Skin epidermis (tissue), 12 donors: ENCODE data around the gene PI4KB.
"Not testable (repeated sequence)": the region's sequence is repeated elsewhere in the genome, so short reads cannot be mapped to it uniquely, and the experiment has no call there.

ENCODE experiments used
- H3K27ac ChIP-seq, 21 experiments: fragments of 200-600 bp; sonication (generic) in 11 of 21; one replicate each; pipeline ENCODE4 v1.5.0; 2020; ENCODE audit warnings: mild to moderate bottlenecking in 3 of 21, inconsistent platforms in 2 of 21, moderate library complexity in 2 of 21
- H3K4me3 ChIP-seq, 7 experiments: fragments of 200-600 bp; sonication (generic) in 2 of 7; one replicate each; pipeline ENCODE4 v1.5.0; 2020; ENCODE audit warnings: inconsistent platforms in 2 of 7, mild to moderate bottlenecking in 2 of 7, moderate library complexity in 1 of 7

Gene PI4KB

GRCh38 chr1:151286619-151287340, 40.4 kb downstream of the PI4KB start:
- Histone ChIP-seq H3K27ac (no peak overlapping the region), H3K4me3 (no peak overlapping the region)

- Histone ChIP-seq H3K4me3 (peak overlapping the region in 1 of 7 experiments; percentile 62), H3K27ac (peak overlapping the region in 11 of 21 experiments; percentile 84 to 97 (median 93))
Measured at GRCh38 chr1:151284013-151284577, 43.1 kb downstream of the PI4KB start.

GRCh38 chr1:151282883-151283725, 44.1 kb downstream of the PI4KB start:
- peak overlapping the region; percentile 77 to 97 (median 93) for H3K27ac ChIP-seq
- peak overlapping the region; percentile 53 to 97 (median 81) for H3K4me3 ChIP-seq

- Histone ChIP-seq H3K27ac (peak within 1 kb of the TSS; percentile 77 to 97 (median 93)), H3K4me3 (peak within 1 kb of the TSS; percentile 53 to 97 (median 81))
Measured at GRCh38 chr1:151281969-151282882, 45.0 kb downstream of the PI4KB start, which contains the start of gene ZNF687. Gene ZNF687, plus strand, starts transcription at chr1:151282299. Its CDS starts 3,993 bp downstream, at chr1:151286292.

- H3K4me3 ChIP-seq, result peak overlapping the region; percentile 53 to 97 (median 81)
- peak overlapping the region; percentile 64 to 97 (median 92) for H3K27ac ChIP-seq
Measured at GRCh38 chr1:151281225-151281968, 45.8 kb downstream of the PI4KB start.

GRCh38 chr1:151277249-151277648, 50.0 kb downstream of the PI4KB start:
- no peak overlapping the region for H3K27ac ChIP-seq

GRCh38 chr1:151275341-151275740, 51.9 kb downstream of the PI4KB start:
- not testable (repeated sequence) for H3K27ac ChIP-seq, H3K4me3 ChIP-seq

More at GRCh38 chr1:151277249-151277648, 50.0 kb downstream of the PI4KB start:
- no peak overlapping the region for H3K4me3 ChIP-seq

GRCh38 chr1:151273924-151274466, 53.2 kb downstream of the PI4KB start:
- no peak overlapping the region for H3K4me3 ChIP-seq
- no peak overlapping the region for H3K27ac ChIP-seq

- Histone ChIP-seq H3K4me3 (no peak overlapping the region), H3K27ac (peak overlapping the region in 1 of 21 experiments; percentile 30)
Measured at GRCh38 chr1:151267760-151268159, 59.5 kb downstream of the PI4KB start.

- Histone ChIP-seq H3K27ac (peak overlapping the region in 1 of 21 experiments; percentile 30), H3K4me3 (no peak overlapping the region)
Measured at GRCh38 chr1:151266821-151267220, 60.4 kb downstream of the PI4KB start.

GRCh38 chr1:151266315-151266714, 60.9 kb downstream of the PI4KB start:
- Histone ChIP-seq H3K4me3 (no peak overlapping the region), H3K27ac (no peak overlapping the region)

- no peak overlapping the region for H3K4me3 ChIP-seq
- no peak overlapping the region for H3K27ac ChIP-seq
Measured at GRCh38 chr1:151265446-151266236, 61.6 kb downstream of the PI4KB start.

GRCh38 chr1:151259351-151259750, 67.9 kb downstream of the PI4KB start:
- Histone ChIP-seq H3K27ac (no peak overlapping the region), H3K4me3 (no peak overlapping the region)

- H3K27ac ChIP-seq, result peak overlapping the region in 17 of 21 experiments; percentile 88 to 98 (median 93)
- peak overlapping the region; percentile 82 to 92 (median 92) for H3K4me3 ChIP-seq
Measured at GRCh38 chr1:151255381-151255780, 71.8 kb downstream of the PI4KB start.

GRCh38 chr1:151254217-151255213, 72.7 kb downstream of the PI4KB start, which contains the start of gene PSMD4:
Gene PSMD4, plus strand, starts transcription at chr1:151254734. Its CDS starts 49 bp downstream, at chr1:151254783.
- peak within 1 kb of the TSS; percentile 82 to 92 (median 92) for H3K4me3 ChIP-seq
- peak within 1 kb of the TSS; percentile 51 to 98 (median 93) for H3K27ac ChIP-seq
